Measurements from ENCODE around the gene TEX12. TPM values are rescaled to one million over a fixed set of nuclear protein-coding genes. Genes with fewer than 3 reads are reported as not detected.

TEX12 gene
- total RNA-seq, 4 donors from 2014 or later = 2.0 TPM; not detected in 3

- TF ChIP-seq CTCF (IDR thresholded peaks at IDR 0.05) (no peak), POLR2A (IDR thresholded peaks at IDR 0.05) (no peak)
- DNase-seq = no peak
- H3K4me3 ChIP-seq = no peak overlapping the region
- no peak overlapping the region for H3K27ac ChIP-seq
- H3K9me3 ChIP-seq = no peaks in the 10 kb centered on the region
- no peaks in the 10 kb centered on the region for H3K27me3 ChIP-seq
- no peaks in the 10 kb centered on the region for H3K36me3 ChIP-seq
- H3K4me1 ChIP-seq = peaks cover 0 to 9% (median 3%) of the 10 kb centered on the region in 4 donors
These were observed 10.4 kb downstream of the TEX12 start for GRCh38 chr11:112177589-112177988.

- no peaks in the 10 kb centered on the region for H3K9me3 ChIP-seq
- H3K4me3 ChIP-seq = no peak overlapping the region
- TF ChIP-seq CTCF (IDR thresholded peaks at IDR 0.05) (no peak), POLR2A (IDR thresholded peaks at IDR 0.05) (no peak)
- no peaks in the 10 kb centered on the region for H3K36me3 ChIP-seq
- H3K4me1 ChIP-seq = peaks cover 0 to 9% (median 3%) of the 10 kb centered on the region in 4 donors
- DNase-seq = no peak
- no peak overlapping the region for H3K27ac ChIP-seq
- no peaks in the 10 kb centered on the region for H3K27me3 ChIP-seq
These were observed 11.3 kb downstream of the TEX12 start for GRCh38 chr11:112178428-112178827.

- no peaks in the 10 kb centered on the region for H3K36me3 ChIP-seq
- no peak for TF ChIP-seq CTCF (IDR thresholded peaks at IDR 0.05)
- no peak for TF ChIP-seq POLR2A (IDR thresholded peaks at IDR 0.05)
- no peak for DNase-seq
- H3K4me1 ChIP-seq = peaks cover 0 to 9% (median 3%) of the 10 kb centered on the region in 4 donors
- H3K27me3 ChIP-seq = no peaks in the 10 kb centered on the region
- no peaks in the 10 kb centered on the region for H3K9me3 ChIP-seq
- no peak overlapping the region for H3K4me3 ChIP-seq
- no peak overlapping the region for H3K27ac ChIP-seq
These were observed 11.8 kb downstream of the TEX12 start for GRCh38 chr11:112178936-112179335.

- no peaks in the 10 kb centered on the region for H3K9me3 ChIP-seq
- H3K27ac ChIP-seq = no peak overlapping the region
These were observed 12.4 kb downstream of the TEX12 start for GRCh38 chr11:112179601-112180000.

GRCh38 chr11:112182867-112183266 lies 15.7 kb downstream of the TEX12 start:
- H3K27ac ChIP-seq = no peak overlapping the region
- no peak for DNase-seq
- H3K27me3 ChIP-seq = no peaks in the 10 kb centered on the region
- H3K4me1 ChIP-seq = no peaks in the 10 kb centered on the region
- no peaks in the 10 kb centered on the region for H3K9me3 ChIP-seq
- H3K36me3 ChIP-seq = no peaks in the 10 kb centered on the region
- no peak for TF ChIP-seq CTCF (IDR thresholded peaks at IDR 0.05)
- TF ChIP-seq POLR2A (IDR thresholded peaks at IDR 0.05) = no peak
- H3K4me3 ChIP-seq = no peak overlapping the region

More at GRCh38 chr11:112179601-112180000, 12.4 kb downstream of the TEX12 start:
- no peak for TF ChIP-seq CTCF (IDR thresholded peaks at IDR 0.05)
- TF ChIP-seq POLR2A (IDR thresholded peaks at IDR 0.05) = no peak
- Histone ChIP-seq H3K36me3 (no peaks in the 10 kb centered on the region), H3K4me3 (no peak overlapping the region), H3K27me3 (no peaks in the 10 kb centered on the region), H3K4me1 (peaks cover 0 to 9% (median 3%) of the 10 kb centered on the region in 4 donors)
- DNase-seq = no peak

GRCh38 chr11:112185883-112186282 lies 18.7 kb downstream of the TEX12 start:
- H3K4me1 ChIP-seq = no peaks in the 10 kb centered on the region
- H3K9me3 ChIP-seq = no peaks in the 10 kb centered on the region
- TF ChIP-seq POLR2A (IDR thresholded peaks at IDR 0.05) (no peak), CTCF (IDR thresholded peaks at IDR 0.05) (no peak)
- H3K27ac ChIP-seq = no peak overlapping the region
- H3K27me3 ChIP-seq = no peaks in the 10 kb centered on the region
- H3K4me3 ChIP-seq = no peak overlapping the region
- DNase-seq = no peak
- H3K36me3 ChIP-seq = no peaks in the 10 kb centered on the region

Data from Peyer's patch (tissue), 4 donors.